GM23338 (cell line): Measurements from ENCODE around the gene COLEC12. TPM values are rescaled to one million over a fixed set of nuclear protein-coding genes. Genes with fewer than 3 reads are reported as not detected.

Experiments
- EZH2 ChIP-seq: fragments of 200-600 bp; sonication (generic); IDR thresholded peaks from one replicate; pipeline ENCODE4 v1.8.0; 2017; ENCODE audit warnings: antibody characterized with exemption, mild to moderate bottlenecking, low read depth; ENCODE audit not compliant: unreplicated experiment
- EZH2phosphoT487 ChIP-seq: fragments of 200-600 bp; sonication (generic); IDR thresholded peaks from one replicate; pipeline ENCODE4 v1.8.1; 2018; ENCODE audit warnings: antibody characterized with exemption; ENCODE audit not compliant: unreplicated experiment
- NANOG ChIP-seq: IDR thresholded peaks from 2 replicates; pipeline ENCODE4 v1.6.1; 2016; ENCODE audit warnings: antibody characterized with exemption, borderline replicate concordance
- POLR2AphosphoS5 ChIP-seq: IDR thresholded peaks from 2 replicates; pipeline ENCODE4 v1.6.1; 2016; ENCODE audit warnings: antibody characterized with exemption, low read depth
- polyA plus RNA-seq: library from polyadenylated mRNA; unstranded; fragments of >200 nt; fragmentation: Nextera tagmentation; extraction: Ambion mirVana; gene quantifications from 2 replicates; pipeline ENCODE4 v1.2.1, GENCODE V29; 2016
- total RNA-seq: library from RNA; depleted of rRNA; stranded (reverse); fragments of >200 nt; shearing (Covaris generic); gene quantifications from 2 replicates; pipeline ENCODE4 v1.2.3, GENCODE V29; 2014
- TF ChIP-seq, protein P1 (sequence below): IDR thresholded peaks from one replicate; pipeline ENCODE4 v1.6.1; 2018; ENCODE audit warnings: antibody characterized with exemption; ENCODE audit not compliant: unreplicated experiment
- TF ChIP-seq, protein P2 (sequence below): fragments of 250-450 bp; sonication (Bioruptor Pico); IDR thresholded peaks from 2 replicates; pipeline ENCODE4 v1.5.0; 2020; ENCODE audit warnings: mild to moderate bottlenecking, moderate library complexity

Gene COLEC12
- total and polyA plus RNA-seq, 2 experiments from 2014 or later = 1.1 to 3.2 TPM

DNA sequence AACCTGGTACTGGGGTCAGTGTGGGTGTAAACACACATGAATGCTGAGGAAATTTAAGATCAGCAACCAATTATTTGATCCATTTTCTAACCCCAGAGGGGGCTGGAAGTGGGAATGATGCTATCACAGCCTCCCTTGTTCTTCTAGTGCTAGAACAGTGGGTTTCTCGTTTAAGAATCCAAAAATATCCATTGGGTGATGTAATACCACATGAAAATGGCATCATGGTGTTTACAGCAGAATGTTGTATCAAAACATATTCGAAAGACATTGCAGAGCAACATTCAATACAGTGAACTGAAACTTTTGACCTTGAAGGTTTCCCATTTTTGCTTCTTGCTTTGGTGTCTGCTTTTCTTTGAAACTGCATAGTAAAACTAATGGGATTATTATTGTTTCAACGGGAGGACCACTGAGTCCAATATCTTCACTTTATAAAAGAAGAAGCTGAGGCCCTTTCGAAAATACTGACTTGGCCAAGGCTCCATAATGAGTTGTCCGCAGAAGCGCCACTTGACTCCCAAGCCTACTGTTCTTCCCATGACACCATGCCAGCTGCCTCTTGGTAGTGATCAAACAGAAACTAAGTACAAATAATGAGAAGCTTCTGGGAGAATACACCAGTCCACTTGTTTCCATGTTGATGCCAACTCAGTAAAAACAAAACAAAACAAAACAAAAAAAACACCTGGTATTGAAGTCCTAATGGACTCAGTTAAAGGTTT is 106.1 kb downstream of the COLEC12 start (continued):
- TF ChIP-seq, protein P1, sequence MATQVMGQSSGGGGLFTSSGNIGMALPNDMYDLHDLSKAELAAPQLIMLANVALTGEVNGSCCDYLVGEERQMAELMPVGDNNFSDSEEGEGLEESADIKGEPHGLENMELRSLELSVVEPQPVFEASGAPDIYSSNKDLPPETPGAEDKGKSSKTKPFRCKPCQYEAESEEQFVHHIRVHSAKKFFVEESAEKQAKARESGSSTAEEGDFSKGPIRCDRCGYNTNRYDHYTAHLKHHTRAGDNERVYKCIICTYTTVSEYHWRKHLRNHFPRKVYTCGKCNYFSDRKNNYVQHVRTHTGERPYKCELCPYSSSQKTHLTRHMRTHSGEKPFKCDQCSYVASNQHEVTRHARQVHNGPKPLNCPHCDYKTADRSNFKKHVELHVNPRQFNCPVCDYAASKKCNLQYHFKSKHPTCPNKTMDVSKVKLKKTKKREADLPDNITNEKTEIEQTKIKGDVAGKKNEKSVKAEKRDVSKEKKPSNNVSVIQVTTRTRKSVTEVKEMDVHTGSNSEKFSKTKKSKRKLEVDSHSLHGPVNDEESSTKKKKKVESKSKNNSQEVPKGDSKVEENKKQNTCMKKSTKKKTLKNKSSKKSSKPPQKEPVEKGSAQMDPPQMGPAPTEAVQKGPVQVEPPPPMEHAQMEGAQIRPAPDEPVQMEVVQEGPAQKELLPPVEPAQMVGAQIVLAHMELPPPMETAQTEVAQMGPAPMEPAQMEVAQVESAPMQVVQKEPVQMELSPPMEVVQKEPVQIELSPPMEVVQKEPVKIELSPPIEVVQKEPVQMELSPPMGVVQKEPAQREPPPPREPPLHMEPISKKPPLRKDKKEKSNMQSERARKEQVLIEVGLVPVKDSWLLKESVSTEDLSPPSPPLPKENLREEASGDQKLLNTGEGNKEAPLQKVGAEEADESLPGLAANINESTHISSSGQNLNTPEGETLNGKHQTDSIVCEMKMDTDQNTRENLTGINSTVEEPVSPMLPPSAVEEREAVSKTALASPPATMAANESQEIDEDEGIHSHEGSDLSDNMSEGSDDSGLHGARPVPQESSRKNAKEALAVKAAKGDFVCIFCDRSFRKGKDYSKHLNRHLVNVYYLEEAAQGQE = no peak
- no peak for TF ChIP-seq EZH2phosphoT487
- no peak for TF ChIP-seq EZH2
- TF ChIP-seq NANOG = no peak
- TF ChIP-seq POLR2AphosphoS5 = no peak
- TF ChIP-seq, protein P2, sequence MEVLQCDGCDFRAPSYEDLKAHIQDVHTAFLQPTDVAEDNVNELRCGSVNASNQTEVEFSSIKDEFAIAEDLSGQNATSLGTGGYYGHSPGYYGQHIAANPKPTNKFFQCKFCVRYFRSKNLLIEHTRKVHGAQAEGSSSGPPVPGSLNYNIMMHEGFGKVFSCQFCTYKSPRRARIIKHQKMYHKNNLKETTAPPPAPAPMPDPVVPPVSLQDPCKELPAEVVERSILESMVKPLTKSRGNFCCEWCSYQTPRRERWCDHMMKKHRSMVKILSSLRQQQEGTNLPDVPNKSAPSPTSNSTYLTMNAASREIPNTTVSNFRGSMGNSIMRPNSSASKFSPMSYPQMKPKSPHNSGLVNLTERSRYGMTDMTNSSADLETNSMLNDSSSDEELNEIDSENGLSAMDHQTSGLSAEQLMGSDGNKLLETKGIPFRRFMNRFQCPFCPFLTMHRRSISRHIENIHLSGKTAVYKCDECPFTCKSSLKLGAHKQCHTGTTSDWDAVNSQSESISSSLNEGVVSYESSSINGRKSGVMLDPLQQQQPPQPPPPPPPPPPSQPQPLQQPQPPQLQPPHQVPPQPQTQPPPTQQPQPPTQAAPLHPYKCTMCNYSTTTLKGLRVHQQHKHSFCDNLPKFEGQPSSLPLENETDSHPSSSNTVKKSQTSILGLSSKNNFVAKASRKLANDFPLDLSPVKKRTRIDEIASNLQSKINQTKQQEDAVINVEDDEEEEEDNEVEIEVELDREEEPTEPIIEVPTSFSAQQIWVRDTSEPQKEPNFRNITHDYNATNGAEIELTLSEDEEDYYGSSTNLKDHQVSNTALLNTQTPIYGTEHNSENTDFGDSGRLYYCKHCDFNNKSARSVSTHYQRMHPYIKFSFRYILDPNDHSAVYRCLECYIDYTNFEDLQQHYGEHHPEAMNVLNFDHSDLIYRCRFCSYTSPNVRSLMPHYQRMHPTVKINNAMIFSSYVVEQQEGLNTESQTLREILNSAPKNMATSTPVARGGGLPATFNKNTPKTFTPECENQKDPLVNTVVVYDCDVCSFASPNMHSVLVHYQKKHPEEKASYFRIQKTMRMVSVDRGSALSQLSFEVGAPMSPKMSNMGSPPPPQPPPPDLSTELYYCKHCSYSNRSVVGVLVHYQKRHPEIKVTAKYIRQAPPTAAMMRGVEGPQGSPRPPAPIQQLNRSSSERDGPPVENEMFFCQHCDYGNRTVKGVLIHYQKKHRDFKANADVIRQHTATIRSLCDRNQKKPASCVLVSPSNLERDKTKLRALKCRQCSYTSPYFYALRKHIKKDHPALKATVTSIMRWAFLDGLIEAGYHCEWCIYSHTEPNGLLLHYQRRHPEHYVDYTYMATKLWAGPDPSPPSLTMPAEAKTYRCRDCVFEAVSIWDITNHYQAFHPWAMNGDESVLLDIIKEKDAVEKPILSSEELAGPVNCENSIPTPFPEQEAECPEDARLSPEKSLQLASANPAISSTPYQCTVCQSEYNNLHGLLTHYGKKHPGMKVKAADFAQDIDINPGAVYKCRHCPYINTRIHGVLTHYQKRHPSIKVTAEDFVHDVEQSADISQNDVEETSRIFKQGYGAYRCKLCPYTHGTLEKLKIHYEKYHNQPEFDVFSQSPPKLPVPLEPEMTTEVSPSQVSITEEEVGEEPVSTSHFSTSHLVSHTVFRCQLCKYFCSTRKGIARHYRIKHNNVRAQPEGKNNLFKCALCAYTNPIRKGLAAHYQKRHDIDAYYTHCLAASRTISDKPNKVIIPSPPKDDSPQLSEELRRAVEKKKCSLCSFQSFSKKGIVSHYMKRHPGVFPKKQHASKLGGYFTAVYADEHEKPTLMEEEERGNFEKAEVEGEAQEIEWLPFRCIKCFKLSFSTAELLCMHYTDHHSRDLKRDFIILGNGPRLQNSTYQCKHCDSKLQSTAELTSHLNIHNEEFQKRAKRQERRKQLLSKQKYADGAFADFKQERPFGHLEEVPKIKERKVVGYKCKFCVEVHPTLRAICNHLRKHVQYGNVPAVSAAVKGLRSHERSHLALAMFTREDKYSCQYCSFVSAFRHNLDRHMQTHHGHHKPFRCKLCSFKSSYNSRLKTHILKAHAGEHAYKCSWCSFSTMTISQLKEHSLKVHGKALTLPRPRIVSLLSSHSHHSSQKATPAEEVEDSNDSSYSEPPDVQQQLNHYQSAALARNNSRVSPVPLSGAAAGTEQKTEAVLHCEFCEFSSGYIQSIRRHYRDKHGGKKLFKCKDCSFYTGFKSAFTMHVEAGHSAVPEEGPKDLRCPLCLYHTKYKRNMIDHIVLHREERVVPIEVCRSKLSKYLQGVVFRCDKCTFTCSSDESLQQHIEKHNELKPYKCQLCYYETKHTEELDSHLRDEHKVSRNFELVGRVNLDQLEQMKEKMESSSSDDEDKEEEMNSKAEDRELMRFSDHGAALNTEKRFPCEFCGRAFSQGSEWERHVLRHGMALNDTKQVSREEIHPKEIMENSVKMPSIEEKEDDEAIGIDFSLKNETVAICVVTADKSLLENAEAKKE (CRISPR knock-in tag) = no peak
